ENCODE measurements around the gene IGSF9B. TPM values are rescaled to one million over a fixed set of nuclear protein-coding genes. Genes with fewer than 3 reads are reported as not detected.

The IGSF9B gene
- total RNA-seq, 1 experiment from 2014 or later: 2.2 TPM

GRCh38 chr11:133988686-133989410 lies 32.1 kb upstream of the IGSF9B start:
- Histone ChIP-seq H3K9me3 (ENCODE audit: control insufficient read depth, insufficient read depth, low read depth, low read length) (no peaks in the 10 kb centered on the region), H3K36me3 (ENCODE audit: control insufficient read depth, insufficient read depth, low read length) (no peaks in the 10 kb centered on the region), H3K4me3 (ENCODE audit: low read depth in 2 of 2, low read length in 2 of 2) (no peak overlapping the region), H3K4me1 (ENCODE audit: control insufficient read depth, insufficient read depth, low read length) (no peaks in the 10 kb centered on the region), H3K27ac (ENCODE audit: low read length) (no peak overlapping the region), H3K27me3 (ENCODE audit: control insufficient read depth, insufficient read depth, low read length) (peaks cover 6% of the 10 kb centered on the region; the same call in 1 of the 2 replicates)
- DNase-seq (ENCODE audit: low read depth, low spot score) (no peak), ATAC-seq (0 out of 2 replicates have a peak, but pooled peaks have one; percentile 33)
- ChIA-PET POLR2A (no interaction called here), CTCF (no interaction called here)
- intact Hi-C loops (cut with micrococcal nuclease; ENCODE audit: unreplicated experiment) (no loop called here), in situ Hi-C loops (cut with HindIII; ENCODE audit: low pct_unique_long_range_greater_than_20kb, low sequenced_read_pairs) (no loop called here)
- TF ChIP-seq POLR2AphosphoS5 (IDR thresholded peaks at IDR 0.05; ENCODE audit: low read depth, low read length) (no peak), REST (IDR thresholded peaks at IDR 0.05; ENCODE audit: insufficient read depth in 1 of 2, low read depth in 2 of 2, low read length in 1 of 2) (no peak), CTCF (IDR thresholded peaks at IDR 0.05) (no peak), TCF7L2 (IDR thresholded peaks at IDR 0.05; ENCODE audit: low read depth, low read length) (no peak), SIN3A (IDR thresholded peaks at IDR 0.05; ENCODE audit: borderline replicate concordance, insufficient read depth, low read depth, low read length) (no peak)
- BruUV-seq (replicated peaks): no TSS peak

- POLR2A ChIA-PET: no interaction called here
- Histone ChIP-seq H3K4me1 (ENCODE audit: control insufficient read depth, insufficient read depth, low read length) (no peaks in the 10 kb centered on the region), H3K4me3 (ENCODE audit: low read depth in 2 of 2, low read length in 2 of 2) (no peak overlapping the region), H3K9me3 (ENCODE audit: control insufficient read depth, insufficient read depth, low read depth, low read length) (no peaks in the 10 kb centered on the region), H3K36me3 (ENCODE audit: control insufficient read depth, insufficient read depth, low read length) (no peaks in the 10 kb centered on the region), H3K27ac (ENCODE audit: low read length) (no peak overlapping the region), H3K27me3 (ENCODE audit: control insufficient read depth, insufficient read depth, low read length) (peaks cover 8% of the 10 kb centered on the region; the same call in 1 of the 2 replicates)
- no TSS peak for BruUV-seq (replicated peaks)
- intact Hi-C loops (cut with micrococcal nuclease; ENCODE audit: unreplicated experiment) (no loop called here), in situ Hi-C loops (cut with HindIII; ENCODE audit: low pct_unique_long_range_greater_than_20kb, low sequenced_read_pairs) (no loop called here)
- CTCF ChIA-PET: no interaction called here
- DNase-seq (ENCODE audit: low read depth, low spot score): no peak
- no peak for ATAC-seq
- TF ChIP-seq TCF7L2 (IDR thresholded peaks at IDR 0.05; ENCODE audit: low read depth, low read length) (no peak), SIN3A (IDR thresholded peaks at IDR 0.05; ENCODE audit: borderline replicate concordance, insufficient read depth, low read depth, low read length) (no peak), POLR2AphosphoS5 (IDR thresholded peaks at IDR 0.05; ENCODE audit: low read depth, low read length) (no peak), CTCF (IDR thresholded peaks at IDR 0.05) (no peak), REST (IDR thresholded peaks at IDR 0.05; ENCODE audit: insufficient read depth in 1 of 2, low read depth in 2 of 2, low read length in 1 of 2) (no peak)
Observed at GRCh38 chr11:133987171-133987570, 30.4 kb upstream of the IGSF9B start.

Data from Panc1 (cell line).